Measurements from ENCODE around the gene EXOC2.

Gene EXOC2

DNA sequence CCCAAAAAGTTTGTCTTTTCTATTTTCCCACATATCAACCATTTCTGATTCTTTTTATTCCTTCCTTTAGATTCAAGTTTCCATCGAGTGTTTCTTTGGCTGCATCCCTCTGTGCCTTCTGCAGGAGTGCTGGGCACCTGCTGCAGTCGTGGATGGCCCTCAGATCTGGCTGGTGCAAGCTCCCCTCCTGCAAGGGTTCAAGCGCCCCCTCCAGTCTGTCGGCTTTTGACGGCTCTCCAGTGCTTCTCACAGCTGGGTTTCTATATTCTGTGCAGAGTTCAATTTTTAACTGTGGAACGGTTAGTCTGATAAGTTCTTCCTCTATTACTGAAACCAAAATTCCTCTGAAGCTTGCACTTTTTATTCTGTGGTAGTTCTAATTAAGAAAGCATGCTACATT is 168.1 kb downstream of the EXOC2 start:
- no peak for DNase-seq
- H3K9ac ChIP-seq (ENCODE audit: low read depth, low read length) = no peak overlapping the region
- TF ChIP-seq EZH2 (IDR thresholded peaks at IDR 0.05; ENCODE audit: borderline replicate concordance, low read depth, low read length, severe bottlenecking) = no peak
- TF ChIP-seq, protein P1, sequence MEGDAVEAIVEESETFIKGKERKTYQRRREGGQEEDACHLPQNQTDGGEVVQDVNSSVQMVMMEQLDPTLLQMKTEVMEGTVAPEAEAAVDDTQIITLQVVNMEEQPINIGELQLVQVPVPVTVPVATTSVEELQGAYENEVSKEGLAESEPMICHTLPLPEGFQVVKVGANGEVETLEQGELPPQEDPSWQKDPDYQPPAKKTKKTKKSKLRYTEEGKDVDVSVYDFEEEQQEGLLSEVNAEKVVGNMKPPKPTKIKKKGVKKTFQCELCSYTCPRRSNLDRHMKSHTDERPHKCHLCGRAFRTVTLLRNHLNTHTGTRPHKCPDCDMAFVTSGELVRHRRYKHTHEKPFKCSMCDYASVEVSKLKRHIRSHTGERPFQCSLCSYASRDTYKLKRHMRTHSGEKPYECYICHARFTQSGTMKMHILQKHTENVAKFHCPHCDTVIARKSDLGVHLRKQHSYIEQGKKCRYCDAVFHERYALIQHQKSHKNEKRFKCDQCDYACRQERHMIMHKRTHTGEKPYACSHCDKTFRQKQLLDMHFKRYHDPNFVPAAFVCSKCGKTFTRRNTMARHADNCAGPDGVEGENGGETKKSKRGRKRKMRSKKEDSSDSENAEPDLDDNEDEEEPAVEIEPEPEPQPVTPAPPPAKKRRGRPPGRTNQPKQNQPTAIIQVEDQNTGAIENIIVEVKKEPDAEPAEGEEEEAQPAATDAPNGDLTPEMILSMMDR (IDR thresholded peaks at IDR 0.05; ENCODE audit: borderline replicate concordance, extremely low read depth, low read length, poor library complexity, severe bottlenecking) = no peak
- no peaks in the 10 kb centered on the region for H3K4me1 ChIP-seq (ENCODE audit: insufficient read depth, low read length)
- peaks cover 12% of the 10 kb centered on the region for H3K9me3 ChIP-seq (ENCODE audit: insufficient read depth, low read length, severe bottlenecking)
- peak; percentile 50; the same call in 1 of the 3 replicates for ATAC-seq (ENCODE audit: insufficient read depth, low read depth)
- no peak overlapping the region for H3K4me2 ChIP-seq (ENCODE audit: insufficient read depth, low read length)
- peaks cover 26% of the 10 kb centered on the region for H3K36me3 ChIP-seq (ENCODE audit: insufficient read depth, low read length)
- no peaks in the 10 kb centered on the region for H3K79me2 ChIP-seq (ENCODE audit: insufficient read depth, low read length)
- H3K27ac ChIP-seq (ENCODE audit: low read length) = no peak overlapping the region
- H4K20me1 ChIP-seq (ENCODE audit: insufficient read depth, low read length) = no peaks in the 10 kb centered on the region
- H2AFZ ChIP-seq (ENCODE audit: low read depth, low read length) = no peak overlapping the region
- H3K27me3 ChIP-seq (ENCODE audit: insufficient read depth, low read length, poor library complexity) = no peaks in the 10 kb centered on the region
- H3K4me3 ChIP-seq (ENCODE audit: low read depth in 1 of 2, low read length in 2 of 2) = no peak overlapping the region

DNA sequence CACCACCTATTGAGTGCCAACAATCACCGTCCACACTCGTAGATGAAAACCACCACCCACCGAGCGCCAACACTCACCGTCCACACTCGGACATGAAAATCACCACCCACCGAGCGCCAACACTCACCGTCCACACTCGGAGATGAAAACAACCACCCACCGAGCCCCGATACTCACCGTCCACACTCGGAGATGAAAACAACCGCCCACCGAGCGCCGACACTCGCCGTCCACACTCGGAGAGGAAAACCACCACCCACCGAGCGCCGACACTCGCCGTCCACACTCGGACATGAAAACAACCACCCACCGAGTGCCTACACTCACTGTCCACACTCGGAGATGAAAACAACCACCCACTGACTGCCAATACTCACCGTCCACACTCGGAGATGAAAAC is 172.1 kb downstream of the EXOC2 start:
- Histone ChIP-seq H3K4me3 (ENCODE audit: low read depth in 1 of 2, low read length in 2 of 2) (no peak overlapping the region), H4K20me1 (ENCODE audit: insufficient read depth, low read length) (no peaks in the 10 kb centered on the region), H2AFZ (ENCODE audit: low read depth, low read length) (no peak overlapping the region), H3K9me3 (ENCODE audit: insufficient read depth, low read length, severe bottlenecking) (peaks cover 12% of the 10 kb centered on the region), H3K4me1 (ENCODE audit: insufficient read depth, low read length) (no peaks in the 10 kb centered on the region), H3K79me2 (ENCODE audit: insufficient read depth, low read length) (no peaks in the 10 kb centered on the region), H3K27ac (ENCODE audit: low read length) (no peak overlapping the region), H3K27me3 (ENCODE audit: insufficient read depth, low read length, poor library complexity) (no peaks in the 10 kb centered on the region), H3K9ac (ENCODE audit: low read depth, low read length) (no peak overlapping the region), H3K4me2 (ENCODE audit: insufficient read depth, low read length) (no peak overlapping the region), H3K36me3 (ENCODE audit: insufficient read depth, low read length) (peaks cover 22% of the 10 kb centered on the region)
- no peak for TF ChIP-seq EZH2 (IDR thresholded peaks at IDR 0.05; ENCODE audit: borderline replicate concordance, low read depth, low read length, severe bottlenecking)
- TF ChIP-seq, protein P1 (IDR thresholded peaks at IDR 0.05; ENCODE audit: borderline replicate concordance, extremely low read depth, low read length, poor library complexity, severe bottlenecking) = no peak
- ATAC-seq (ENCODE audit: insufficient read depth, low read depth) (no peak), DNase-seq (no peak)

DNA sequence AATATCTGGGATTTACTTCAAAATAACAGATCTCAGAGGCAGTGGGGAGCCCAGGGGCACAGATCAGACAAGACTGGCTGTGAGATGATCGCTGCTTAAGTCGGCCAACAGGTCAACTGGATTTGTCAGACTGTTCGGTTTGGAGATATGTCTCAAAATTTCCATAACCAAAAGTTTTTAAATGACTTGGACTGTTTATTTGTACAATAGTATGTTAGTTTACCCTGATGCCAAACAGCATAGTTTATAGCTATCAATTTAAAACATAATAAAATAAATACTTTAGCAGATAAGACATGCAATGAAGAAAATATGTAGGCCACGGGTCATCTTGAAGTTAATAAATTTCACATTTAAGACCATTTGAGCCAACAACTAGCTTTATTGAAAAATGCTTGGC is 174.7 kb downstream of the EXOC2 start:
- no peaks in the 10 kb centered on the region for H3K27me3 ChIP-seq (ENCODE audit: insufficient read depth, low read length, poor library complexity)
- H3K4me3 ChIP-seq (ENCODE audit: low read depth in 1 of 2, low read length in 2 of 2) = no peak overlapping the region
- no peak for TF ChIP-seq EZH2 (IDR thresholded peaks at IDR 0.05; ENCODE audit: borderline replicate concordance, low read depth, low read length, severe bottlenecking)
- TF ChIP-seq, protein P1 (IDR thresholded peaks at IDR 0.05; ENCODE audit: borderline replicate concordance, extremely low read depth, low read length, poor library complexity, severe bottlenecking) = no peak
- H3K9me3 ChIP-seq (ENCODE audit: insufficient read depth, low read length, severe bottlenecking) = peaks cover 12% of the 10 kb centered on the region
- no peak overlapping the region for H3K4me2 ChIP-seq (ENCODE audit: insufficient read depth, low read length)
- no peaks in the 10 kb centered on the region for H3K4me1 ChIP-seq (ENCODE audit: insufficient read depth, low read length)
- H3K79me2 ChIP-seq (ENCODE audit: insufficient read depth, low read length) = no peaks in the 10 kb centered on the region
- ATAC-seq (ENCODE audit: insufficient read depth, low read depth) = no peak
- peaks cover 19% of the 10 kb centered on the region for H3K36me3 ChIP-seq (ENCODE audit: insufficient read depth, low read length)
- DNase-seq = no peak
- no peak overlapping the region for H3K27ac ChIP-seq (ENCODE audit: low read length)
- H2AFZ ChIP-seq (ENCODE audit: low read depth, low read length) = no peak overlapping the region
- H4K20me1 ChIP-seq (ENCODE audit: insufficient read depth, low read length) = 0 out of 2 replicates have a peak, but pooled peaks cover 4% of the 10 kb centered on the region
- no peak overlapping the region for H3K9ac ChIP-seq (ENCODE audit: low read depth, low read length)

DNA sequence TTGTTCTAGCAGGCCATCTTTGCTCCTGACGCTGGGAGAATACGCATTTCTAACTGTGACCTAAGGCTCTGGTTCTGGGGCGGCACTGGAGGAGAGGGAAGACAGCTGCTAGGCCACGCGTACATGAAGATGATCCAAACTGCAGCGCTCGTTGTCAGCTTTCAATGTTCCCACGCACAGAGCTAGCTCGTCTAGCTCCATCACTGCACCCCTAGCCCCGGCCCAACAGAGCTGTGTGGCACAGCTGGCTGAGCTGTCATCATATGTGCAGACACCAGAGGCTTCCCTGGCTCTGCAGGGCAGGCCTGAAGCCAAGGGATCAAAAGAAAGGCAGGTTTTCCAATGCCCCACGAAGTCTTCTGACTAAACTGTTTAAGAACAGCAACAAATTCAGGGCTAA is 176.7 kb downstream of the EXOC2 start:
- Histone ChIP-seq H3K9me3 (ENCODE audit: insufficient read depth, low read length, severe bottlenecking) (peaks cover 7% of the 10 kb centered on the region), H4K20me1 (ENCODE audit: insufficient read depth, low read length) (0 out of 2 replicates have a peak, but pooled peaks cover 4% of the 10 kb centered on the region), H3K4me2 (ENCODE audit: insufficient read depth, low read length) (no peak overlapping the region), H3K79me2 (ENCODE audit: insufficient read depth, low read length) (no peaks in the 10 kb centered on the region), H3K4me1 (ENCODE audit: insufficient read depth, low read length) (peaks cover 3% of the 10 kb centered on the region), H2AFZ (ENCODE audit: low read depth, low read length) (no peak overlapping the region), H3K4me3 (ENCODE audit: low read depth in 1 of 2, low read length in 2 of 2) (no peak overlapping the region), H3K9ac (ENCODE audit: low read depth, low read length) (no peak overlapping the region), H3K36me3 (ENCODE audit: insufficient read depth, low read length) (peaks cover 5% of the 10 kb centered on the region; the same call in 1 of the 2 replicates), H3K27ac (ENCODE audit: low read length) (no peak overlapping the region), H3K27me3 (ENCODE audit: insufficient read depth, low read length, poor library complexity) (no peaks in the 10 kb centered on the region)
- TF ChIP-seq, protein P1 (IDR thresholded peaks at IDR 0.05; ENCODE audit: borderline replicate concordance, extremely low read depth, low read length, poor library complexity, severe bottlenecking) = no peak
- TF ChIP-seq EZH2 (IDR thresholded peaks at IDR 0.05; ENCODE audit: borderline replicate concordance, low read depth, low read length, severe bottlenecking) = no peak
- ATAC-seq (ENCODE audit: insufficient read depth, low read depth) (no peak), DNase-seq (no peak)
